ENCODE data around the gene CDH23.

The CDH23 gene

DNA sequence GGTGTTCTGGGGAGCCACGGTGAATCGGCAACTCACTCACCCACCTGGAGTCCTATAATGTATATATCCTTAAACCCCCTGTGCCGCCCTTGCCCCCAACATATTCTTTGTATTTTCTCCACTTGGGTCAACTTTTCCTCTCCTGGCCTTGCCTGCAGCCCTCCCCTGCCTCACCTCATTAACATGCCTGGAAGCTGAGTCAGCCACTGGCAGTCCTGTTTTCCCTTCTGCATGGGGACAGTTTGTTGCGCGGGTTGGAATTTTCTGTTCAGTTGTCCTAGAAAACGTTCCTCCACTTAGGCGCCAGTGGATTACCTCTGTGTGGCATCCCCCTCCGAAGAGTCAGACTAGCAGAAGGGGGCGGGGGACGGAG is 225.4 kb downstream of the CDH23 start:
- Histone ChIP-seq H2AFZ (ENCODE audit: insufficient read depth, low read length, poor library complexity) (no peak overlapping the region), H4K12ac (ENCODE audit: low read depth, low read length) (no peak overlapping the region), H3K27me3 (ENCODE audit: insufficient read depth, low read length) (no peaks in the 10 kb centered on the region), H3K4me1 (ENCODE audit: control insufficient read depth in 1 of 2, insufficient read depth in 2 of 2, low read length in 2 of 2) (peaks cover 22 to 23% of the 10 kb centered on the region in 2 experiments), H3K4ac (ENCODE audit: low read depth, low read length) (no peak overlapping the region), H3K23ac (ENCODE audit: low read length) (no peak overlapping the region), H4K8ac (ENCODE audit: low read depth, low read length) (no peak overlapping the region), H4K91ac (ENCODE audit: low read depth, low read length) (peak overlapping the region; percentile 53), H3K4me3 (ENCODE audit: low read depth, low read length) (no peak overlapping the region), H3K27ac (ENCODE audit: low read depth, low read length) (peak overlapping the region; percentile 79), H3K18ac (ENCODE audit: low read length) (no peak overlapping the region), H3K79me2 (ENCODE audit: control insufficient read depth, insufficient read depth, low read length, poor library complexity) (no peaks in the 10 kb centered on the region), H2AK5ac (ENCODE audit: low read length) (no peak overlapping the region), H2BK120ac (ENCODE audit: insufficient read depth, low read length, poor library complexity) (peak overlapping the region; percentile 49), H3K36me3 (ENCODE audit: control insufficient read depth in 1 of 2, insufficient read depth in 2 of 2, low read length in 2 of 2) (no peaks in the 10 kb centered on the region), H3K9me3 (ENCODE audit: insufficient read depth, low read depth, low read length) (peaks cover 1% of the 10 kb centered on the region), H2BK12ac (ENCODE audit: low read length) (peak overlapping the region; percentile 38), H3K14ac (ENCODE audit: low read length) (peak overlapping the region; percentile 30), H3K79me1 (ENCODE audit: low read length) (peaks cover 13% of the 10 kb centered on the region), H3K4me2 (ENCODE audit: low read length) (peak overlapping the region; percentile 51), H3K9ac (ENCODE audit: low read length) (no peak overlapping the region), H2BK5ac (ENCODE audit: low read depth, low read length, poor library complexity) (peak overlapping the region; percentile 55)
- WGBS (ENCODE audit: extremely low coverage, insufficient coverage, insufficient read length) = no CpG with 5 or more reads among the region's 10 CpGs
- peak; percentile 40 to 67 for DNase-seq

GRCh38 chr10:71622616-71623015 is 225.9 kb downstream of the CDH23 start:
- Histone ChIP-seq H3K79me1 (ENCODE audit: low read length) (peaks cover 13% of the 10 kb centered on the region), H2BK5ac (ENCODE audit: low read depth, low read length, poor library complexity) (peak overlapping the region; percentile 13), H2AK5ac (ENCODE audit: low read length) (no peak overlapping the region), H3K27ac (ENCODE audit: low read depth, low read length) (peak overlapping the region; percentile 58), H3K18ac (ENCODE audit: low read length) (no peak overlapping the region), H3K14ac (ENCODE audit: low read length) (peak overlapping the region; percentile 8), H4K91ac (ENCODE audit: low read depth, low read length) (peak overlapping the region; percentile 44), H4K12ac (ENCODE audit: low read depth, low read length) (no peak overlapping the region), H3K79me2 (ENCODE audit: control insufficient read depth, insufficient read depth, low read length, poor library complexity) (no peaks in the 10 kb centered on the region), H3K27me3 (ENCODE audit: insufficient read depth, low read length) (no peaks in the 10 kb centered on the region), H3K4ac (ENCODE audit: low read depth, low read length) (no peak overlapping the region), H3K36me3 (ENCODE audit: control insufficient read depth in 1 of 2, insufficient read depth in 2 of 2, low read length in 2 of 2) (no peaks in the 10 kb centered on the region), H3K23ac (ENCODE audit: low read length) (no peak overlapping the region), H2AFZ (ENCODE audit: insufficient read depth, low read length, poor library complexity) (no peak overlapping the region), H3K9me3 (ENCODE audit: insufficient read depth, low read depth, low read length) (no peaks in the 10 kb centered on the region), H2BK120ac (ENCODE audit: insufficient read depth, low read length, poor library complexity) (peak overlapping the region; percentile 9), H3K4me2 (ENCODE audit: low read length) (peak overlapping the region; percentile 40), H3K9ac (ENCODE audit: low read length) (no peak overlapping the region), H3K4me3 (ENCODE audit: low read depth, low read length) (no peak overlapping the region), H3K4me1 (ENCODE audit: control insufficient read depth in 1 of 2, insufficient read depth in 2 of 2, low read length in 2 of 2) (peaks cover 22 to 23% of the 10 kb centered on the region in 2 experiments), H2BK12ac (ENCODE audit: low read length) (peak overlapping the region; percentile 30), H4K8ac (ENCODE audit: low read depth, low read length) (no peak overlapping the region)
- whole genome bisulfite sequencing (ENCODE audit: extremely low coverage, insufficient coverage, insufficient read length) = no CpG with 5 or more reads among the region's 8 CpGs
- DNase-seq = no peak

- no peak overlapping the region for H3K23ac ChIP-seq (ENCODE audit: low read length)
- no peaks in the 10 kb centered on the region for H3K9me3 ChIP-seq (ENCODE audit: insufficient read depth, low read depth, low read length)
- H3K14ac ChIP-seq (ENCODE audit: low read length) = peak overlapping the region; percentile 46
- no peaks in the 10 kb centered on the region for H3K79me2 ChIP-seq (ENCODE audit: control insufficient read depth, insufficient read depth, low read length, poor library complexity)
- WGBS (ENCODE audit: extremely low coverage, insufficient coverage, insufficient read length) = no CpG with 5 or more reads among the region's 11 CpGs
- DNase-seq = no peak
- peak overlapping the region; percentile 30 for H2BK12ac ChIP-seq (ENCODE audit: low read length)
- H3K4me1 ChIP-seq (ENCODE audit: control insufficient read depth in 1 of 2, insufficient read depth in 2 of 2, low read length in 2 of 2) = peaks cover 22 to 23% of the 10 kb centered on the region in 2 experiments
- no peak overlapping the region for H3K4me3 ChIP-seq (ENCODE audit: low read depth, low read length)
- peak overlapping the region; percentile 58 for H3K27ac ChIP-seq (ENCODE audit: low read depth, low read length)
- H2AFZ ChIP-seq (ENCODE audit: insufficient read depth, low read length, poor library complexity) = no peak overlapping the region
- peak overlapping the region; percentile 45 for H4K91ac ChIP-seq (ENCODE audit: low read depth, low read length)
- H3K79me1 ChIP-seq (ENCODE audit: low read length) = peaks cover 13% of the 10 kb centered on the region
- H3K4ac ChIP-seq (ENCODE audit: low read depth, low read length) = no peak overlapping the region
- no peak overlapping the region for H2BK120ac ChIP-seq (ENCODE audit: insufficient read depth, low read length, poor library complexity)
- H3K4me2 ChIP-seq (ENCODE audit: low read length) = no peak overlapping the region
- peak overlapping the region; percentile 44 for H4K8ac ChIP-seq (ENCODE audit: low read depth, low read length)
- H3K18ac ChIP-seq (ENCODE audit: low read length) = peak overlapping the region; percentile 42
- H3K36me3 ChIP-seq (ENCODE audit: control insufficient read depth in 1 of 2, insufficient read depth in 2 of 2, low read length in 2 of 2) = no peaks in the 10 kb centered on the region
- no peak overlapping the region for H4K12ac ChIP-seq (ENCODE audit: low read depth, low read length)
- H2AK5ac ChIP-seq (ENCODE audit: low read length) = peak overlapping the region; percentile 20
- H2BK5ac ChIP-seq (ENCODE audit: low read depth, low read length, poor library complexity) = peak overlapping the region; percentile 7
- H3K9ac ChIP-seq (ENCODE audit: low read length) = no peak overlapping the region
- no peaks in the 10 kb centered on the region for H3K27me3 ChIP-seq (ENCODE audit: insufficient read depth, low read length)
Measured at GRCh38 chr10:71623098-71623985, 226.6 kb downstream of the CDH23 start.

- no peak overlapping the region for H3K9ac ChIP-seq (ENCODE audit: low read length)
- H3K4me3 ChIP-seq (ENCODE audit: low read depth, low read length) = no peak overlapping the region
- peaks cover 22 to 23% of the 10 kb centered on the region in 2 experiments for H3K4me1 ChIP-seq (ENCODE audit: control insufficient read depth in 1 of 2, insufficient read depth in 2 of 2, low read length in 2 of 2)
- no CpG with 5 or more reads among the region's 9 CpGs for WGBS (ENCODE audit: extremely low coverage, insufficient coverage, insufficient read length)
- H2AFZ ChIP-seq (ENCODE audit: insufficient read depth, low read length, poor library complexity) = no peak overlapping the region
- no peak overlapping the region for H3K18ac ChIP-seq (ENCODE audit: low read length)
- H3K4me2 ChIP-seq (ENCODE audit: low read length) = no peak overlapping the region
- no peak overlapping the region for H3K27ac ChIP-seq (ENCODE audit: low read depth, low read length)
- H3K14ac ChIP-seq (ENCODE audit: low read length) = no peak overlapping the region
- no peaks in the 10 kb centered on the region for H3K27me3 ChIP-seq (ENCODE audit: insufficient read depth, low read length)
- H3K9me3 ChIP-seq (ENCODE audit: insufficient read depth, low read depth, low read length) = no peaks in the 10 kb centered on the region
- H3K23ac ChIP-seq (ENCODE audit: low read length) = no peak overlapping the region
- no peaks in the 10 kb centered on the region for H3K79me2 ChIP-seq (ENCODE audit: control insufficient read depth, insufficient read depth, low read length, poor library complexity)
- H3K79me1 ChIP-seq (ENCODE audit: low read length) = peaks cover 13% of the 10 kb centered on the region
- no peak overlapping the region for H4K12ac ChIP-seq (ENCODE audit: low read depth, low read length)
- H2BK5ac ChIP-seq (ENCODE audit: low read depth, low read length, poor library complexity) = no peak overlapping the region
- H2AK5ac ChIP-seq (ENCODE audit: low read length) = no peak overlapping the region
- H2BK120ac ChIP-seq (ENCODE audit: insufficient read depth, low read length, poor library complexity) = no peak overlapping the region
- H3K36me3 ChIP-seq (ENCODE audit: control insufficient read depth in 1 of 2, insufficient read depth in 2 of 2, low read length in 2 of 2) = no peaks in the 10 kb centered on the region
- H4K8ac ChIP-seq (ENCODE audit: low read depth, low read length) = no peak overlapping the region
- H4K91ac ChIP-seq (ENCODE audit: low read depth, low read length) = no peak overlapping the region
- DNase-seq = no peak
- peak overlapping the region; percentile 6 for H2BK12ac ChIP-seq (ENCODE audit: low read length)
- no peak overlapping the region for H3K4ac ChIP-seq (ENCODE audit: low read depth, low read length)
Measured at GRCh38 chr10:71623986-71624291, 227.2 kb downstream of the CDH23 start.
